ENCODE measurements around the gene VPS4A. TPM values are rescaled to one million over a fixed set of nuclear protein-coding genes. Genes with fewer than 3 reads are reported as not detected.

Gene VPS4A
- polyA plus RNA-seq, 1 of the 3 experiments (the other 2 are of a cell fraction), result 20.8 TPM

DNA sequence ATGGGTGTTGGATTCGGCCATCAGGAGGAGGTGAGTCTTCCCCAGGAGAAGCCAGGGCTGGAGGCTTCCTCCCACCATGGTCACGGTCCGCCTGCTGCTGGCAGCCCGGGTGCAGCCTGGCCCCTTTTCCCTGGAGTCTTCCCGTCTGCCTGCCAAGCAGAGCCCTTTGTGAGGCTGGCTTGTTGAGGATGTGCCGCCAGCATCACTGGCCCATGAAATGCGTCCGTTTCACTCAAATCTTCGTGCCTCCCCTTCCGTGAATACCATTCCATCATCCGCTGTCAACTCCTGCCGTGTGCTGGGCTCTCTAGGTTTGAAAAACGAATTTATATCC is 9.6 kb downstream of the VPS4A start (continued):
- TF ChIP-seq REST (IDR thresholded peaks at IDR 0.05; ENCODE audit: low read depth, low read length) (no peak), PBX3 (IDR thresholded peaks at IDR 0.05) (no peak), MEF2A (IDR thresholded peaks at IDR 0.05; ENCODE audit: borderline replicate concordance, low read depth) (no peak), SIN3A (IDR thresholded peaks at IDR 0.05; ENCODE audit: borderline replicate concordance, low read depth, low read length) (no peak), GATA2 (CRISPR knock-in tag; IDR thresholded peaks at IDR 0.05) (no peak), ZBTB33 (IDR thresholded peaks at IDR 0.05; ENCODE audit: borderline replicate concordance, low read depth) (no peak), RAD21 (IDR thresholded peaks at IDR 0.05; ENCODE audit: low read length) (no peak), FOXJ3 (CRISPR knock-in tag; IDR thresholded peaks at IDR 0.05) (no peak), FOSL2 (IDR thresholded peaks at IDR 0.05; ENCODE audit: borderline replicate concordance, low read depth) (no peak)
- TF ChIP-seq, protein P1, sequence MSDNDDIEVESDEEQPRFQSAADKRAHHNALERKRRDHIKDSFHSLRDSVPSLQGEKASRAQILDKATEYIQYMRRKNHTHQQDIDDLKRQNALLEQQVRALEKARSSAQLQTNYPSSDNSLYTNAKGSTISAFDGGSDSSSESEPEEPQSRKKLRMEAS (IDR thresholded peaks at IDR 0.05; ENCODE audit: low read depth), result no peak

DNA sequence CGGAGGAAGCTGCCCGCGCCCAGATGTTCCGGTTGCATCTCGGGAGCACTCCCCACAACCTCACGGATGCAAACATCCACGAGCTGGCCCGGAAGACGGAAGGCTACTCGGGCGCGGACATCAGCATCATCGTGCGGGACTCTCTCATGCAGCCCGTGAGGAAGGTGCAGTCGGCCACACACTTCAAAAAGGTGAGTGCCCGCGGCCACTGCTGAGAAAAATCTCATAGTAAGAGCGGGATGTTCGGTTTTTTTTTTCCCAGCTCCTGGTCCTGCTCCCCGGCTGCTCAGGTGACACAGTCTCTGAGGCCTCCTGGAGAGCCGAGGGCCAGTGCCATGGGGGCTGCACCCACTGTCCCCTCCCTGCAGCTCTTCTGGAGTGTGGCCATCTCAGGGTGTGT is 9.9 kb downstream of the VPS4A start:
- ChIA-PET CTCF (interaction anchor here (0.8 to 1.6 kb wide), 2 partner anchors 9 to 171 kb away, joined by 3 read pairs; no protein-coding TSS in a partner anchor), POLR2A (no interaction called here)
- Histone ChIP-seq H3K4me1 (ENCODE audit: control insufficient read depth in 1 of 2, insufficient read depth in 2 of 2, low read depth in 1 of 2, low read length in 1 of 2) (peaks cover 0 to 17% of the 10 kb centered on the region in 2 experiments; a peak in 3 of 4 replicates), H3K36me3 (replicated peaks in 1 of 2; ENCODE audit: control insufficient read depth in 1 of 2, insufficient read depth in 2 of 2, low read length in 1 of 2) (peaks cover 50 to 84% of the 10 kb centered on the region in 2 experiments), H2AFZ (ENCODE audit: low read depth) (no peak overlapping the region), H3K9me3 (no peaks in the 10 kb centered on the region), H3K9ac (no peak overlapping the region), H3K4me3 (ENCODE audit: low read depth in 2 of 2, low read length in 1 of 2) (no peak overlapping the region), H3F3A (replicated peaks; ENCODE audit: insufficient read depth) (peaks cover 11% of the 10 kb centered on the region), H3K9me2 (no peaks in the 10 kb centered on the region), H4K20me1 (ENCODE audit: insufficient read depth) (peaks cover 44% of the 10 kb centered on the region), H3K27me3 (ENCODE audit: insufficient read depth) (no peaks in the 10 kb centered on the region), H3K79me2 (ENCODE audit: insufficient read depth) (peaks cover 56% of the 10 kb centered on the region), H3K4me2 (no peak overlapping the region), H3K27ac (ENCODE audit: low read depth in 2 of 2, low read length in 1 of 2) (no peak overlapping the region)
- TF ChIP-seq POLR2AphosphoS5 (IDR thresholded peaks at IDR 0.05; ENCODE audit: low read depth, low read length) (peak; percentile 35; the same call in 1 of the 2 replicates), EZH2phosphoT487 (IDR thresholded peaks at IDR 0.05; ENCODE audit: borderline replicate concordance, low read depth) (no peak)
- DNase-seq, result no peak
- WGBS (ENCODE audit: low lambda C conversion rate), result 97% methylated on average over 12 of the region's 22 CpGs
